Stimulated activated CD4-positive, alpha-beta T cell treated with anti-CD3 and anti-CD28 coated beads, TNF-alpha, amount 100 ng/mL, for 24 hours (primary cell): Measurements from ENCODE around the gene CACNA1B.
"Not testable (repeated sequence)": the region's sequence is repeated elsewhere in the genome, so short reads cannot be mapped to it uniquely, and the experiment has no call there.

Experiments
- DNase-seq, 3 experiments: peaks; one replicate each; pipeline ENCODE4 v3.0.0-alpha.2; 2020; ENCODE audit warnings: low read depth in 3 of 3

The CACNA1B gene

GRCh38 chr9:138013836-138014562 is 136.4 kb downstream of the CACNA1B start:
- no peak for DNase-seq

- DNase-seq, result no peak
Observed at GRCh38 chr9:138014563-138014945, 137.0 kb downstream of the CACNA1B start.

- DNase-seq, result no peak
Observed at GRCh38 chr9:138015021-138015829, 137.6 kb downstream of the CACNA1B start.

- DNase-seq, result no peak
Observed at GRCh38 chr9:138016406-138017187, 139.0 kb downstream of the CACNA1B start.

- no peak for DNase-seq
Observed at GRCh38 chr9:138017200-138017599, 139.6 kb downstream of the CACNA1B start.

- not testable (repeated sequence) for DNase-seq
Observed at GRCh38 chr9:138019514-138019913, 141.9 kb downstream of the CACNA1B start.

GRCh38 chr9:138020120-138020794 is 142.7 kb downstream of the CACNA1B start:
- no peak for DNase-seq

GRCh38 chr9:138020795-138021182 is 143.2 kb downstream of the CACNA1B start:
- no peak for DNase-seq

- no peak for DNase-seq
Observed at GRCh38 chr9:138021251-138022056, 143.9 kb downstream of the CACNA1B start.

- DNase-seq, result peak in 1 of 3 experiments; percentile 37
Observed at GRCh38 chr9:138022121-138022741, 144.6 kb downstream of the CACNA1B start.

GRCh38 chr9:138022756-138023393 is 145.3 kb downstream of the CACNA1B start:
- DNase-seq, result no peak

GRCh38 chr9:138023394-138024124 is 146.0 kb downstream of the CACNA1B start:
- peak in 1 of 3 experiments; percentile 16 for DNase-seq

GRCh38 chr9:138024131-138024530 is 146.5 kb downstream of the CACNA1B start:
- no peak for DNase-seq

- no peak for DNase-seq
Observed at GRCh38 chr9:138024831-138025291, 147.3 kb downstream of the CACNA1B start.

GRCh38 chr9:138025417-138025816 is 147.8 kb downstream of the CACNA1B start:
- DNase-seq, result no peak

- no peak for DNase-seq
Observed at GRCh38 chr9:138025908-138026307, 148.3 kb downstream of the CACNA1B start.

GRCh38 chr9:138028596-138028995 is 151.0 kb downstream of the CACNA1B start:
- no peak for DNase-seq

- no peak for DNase-seq
Observed at GRCh38 chr9:138031186-138031585, 153.6 kb downstream of the CACNA1B start.

- DNase-seq, result no peak
Observed at GRCh38 chr9:138033950-138034349, 156.4 kb downstream of the CACNA1B start.
